ENCODE data around the gene GSTT2B.
A peak's percentile ranks its signal among the peaks of the same experiment; 100 is the strongest.
"Not testable (repeated sequence)": the region's sequence is repeated elsewhere in the genome, so short reads cannot be mapped to it uniquely, and the experiment has no call there.

GSTT2B gene

GRCh38 chr22:23961084-23961771 is at the start of gene GSTT2B:
Gene GSTT2B, minus strand, starts transcription at chr22:23961195. Its CDS starts 64 bp downstream, at chr22:23961131.
- not testable (repeated sequence) for DNase-seq (ENCODE audit: low read depth)
- H3K4me3 ChIP-seq (ENCODE audit: control insufficient read depth, low read depth, low read length): peak within 1 kb of the TSS; percentile 24

GRCh38 chr22:24010018-24010391 is 49.0 kb upstream of the GSTT2B start:
- DNase-seq (ENCODE audit: low read depth): no peak
- no peak for TF ChIP-seq CTCF (IDR thresholded peaks at IDR 0.05; ENCODE audit: control insufficient read depth, insufficient read depth, low read depth, low read length, missing control alignments)
- H3K4me3 ChIP-seq (ENCODE audit: control insufficient read depth, low read depth, low read length): no peak overlapping the region

GRCh38 chr22:24009227-24010017 is 48.4 kb upstream of the GSTT2B start:
- TF ChIP-seq CTCF (IDR thresholded peaks at IDR 0.05; ENCODE audit: control insufficient read depth, insufficient read depth, low read depth, low read length, missing control alignments): no peak
- DNase-seq (ENCODE audit: low read depth): no peak
- H3K4me3 ChIP-seq (ENCODE audit: control insufficient read depth, low read depth, low read length): no peak overlapping the region

- TF ChIP-seq CTCF (IDR thresholded peaks at IDR 0.05; ENCODE audit: control insufficient read depth, insufficient read depth, low read depth, low read length, missing control alignments): no peak
- no peak for DNase-seq (ENCODE audit: low read depth)
- H3K4me3 ChIP-seq (ENCODE audit: control insufficient read depth, low read depth, low read length): no peak overlapping the region
Observed at GRCh38 chr22:24008381-24009226, 47.6 kb upstream of the GSTT2B start.

- no peak for TF ChIP-seq CTCF (IDR thresholded peaks at IDR 0.05; ENCODE audit: control insufficient read depth, insufficient read depth, low read depth, low read length, missing control alignments)
- no peak overlapping the region for H3K4me3 ChIP-seq (ENCODE audit: control insufficient read depth, low read depth, low read length)
- DNase-seq (ENCODE audit: low read depth): no peak
Observed at GRCh38 chr22:24008022-24008283, 47.0 kb upstream of the GSTT2B start.

GRCh38 chr22:24007253-24008021 is 46.4 kb upstream of the GSTT2B start:
- H3K4me3 ChIP-seq (ENCODE audit: control insufficient read depth, low read depth, low read length): no peak overlapping the region
- no peak for TF ChIP-seq CTCF (IDR thresholded peaks at IDR 0.05; ENCODE audit: control insufficient read depth, insufficient read depth, low read depth, low read length, missing control alignments)
- no peak for DNase-seq (ENCODE audit: low read depth)
